GM19438 (cell line): Measurements from ENCODE around the gene WNT2.

ENCODE experiments used
- ATAC-seq: cut with Tn5 transposase; IDR thresholded peaks from one replicate; pipeline ENCODE4 v1.9.1; 2021; ENCODE audit warnings: low read depth; ENCODE audit not compliant: unreplicated experiment

Gene WNT2

DNA sequence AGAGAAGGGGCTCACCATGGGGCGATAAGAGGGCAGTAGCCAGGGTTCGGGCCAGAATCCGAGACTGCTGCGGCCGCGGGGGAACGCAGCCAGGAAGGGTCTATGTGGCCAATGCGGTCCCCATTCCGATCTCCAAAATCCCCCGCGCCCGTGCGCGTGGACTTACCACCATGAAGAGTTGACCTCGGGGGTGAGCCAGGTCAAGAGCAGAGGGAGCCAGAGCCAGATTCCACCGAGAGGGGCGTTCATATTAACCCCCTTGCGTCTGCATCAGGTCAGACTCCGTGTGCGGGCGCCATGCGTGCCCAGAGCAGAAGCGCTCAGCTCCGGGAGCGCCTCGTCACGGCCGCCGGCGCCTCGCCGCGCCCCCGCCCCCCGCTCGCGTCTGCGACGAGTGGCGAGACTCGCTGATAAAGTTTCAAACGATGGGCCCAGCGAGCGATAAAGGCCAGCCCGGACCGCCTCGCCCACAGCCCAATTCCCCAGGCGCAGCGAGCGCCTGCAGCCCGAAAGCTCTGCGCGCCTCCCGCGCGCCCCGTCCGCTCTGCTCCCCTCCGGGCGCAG, at the start of gene WNT2:
TSS of gene WNT2 (minus strand) at position 318 of the 564 bp plus-strand sequence. CDS start at position 249, 69 bp downstream.
- no peak for ATAC-seq

DNA sequence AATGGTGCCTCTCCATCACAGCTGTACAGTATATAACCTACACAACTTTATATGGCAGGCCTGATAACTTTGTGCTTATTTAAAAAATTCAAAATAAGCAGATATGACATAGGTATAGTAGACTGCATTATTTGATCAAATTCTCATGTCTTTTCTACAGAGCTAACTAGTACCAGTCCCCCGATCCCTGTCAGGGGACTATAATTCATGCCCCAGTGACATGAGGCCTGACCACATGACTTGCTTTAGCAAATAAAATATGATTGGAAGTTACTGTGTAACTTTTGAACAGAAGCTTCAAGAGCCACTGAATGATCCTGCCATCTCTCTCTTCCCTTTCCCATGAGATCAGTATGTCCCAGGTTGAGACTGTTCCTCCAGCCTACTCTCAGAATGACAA, 49.2 kb upstream of the WNT2 start:
- no peak for ATAC-seq

DNA sequence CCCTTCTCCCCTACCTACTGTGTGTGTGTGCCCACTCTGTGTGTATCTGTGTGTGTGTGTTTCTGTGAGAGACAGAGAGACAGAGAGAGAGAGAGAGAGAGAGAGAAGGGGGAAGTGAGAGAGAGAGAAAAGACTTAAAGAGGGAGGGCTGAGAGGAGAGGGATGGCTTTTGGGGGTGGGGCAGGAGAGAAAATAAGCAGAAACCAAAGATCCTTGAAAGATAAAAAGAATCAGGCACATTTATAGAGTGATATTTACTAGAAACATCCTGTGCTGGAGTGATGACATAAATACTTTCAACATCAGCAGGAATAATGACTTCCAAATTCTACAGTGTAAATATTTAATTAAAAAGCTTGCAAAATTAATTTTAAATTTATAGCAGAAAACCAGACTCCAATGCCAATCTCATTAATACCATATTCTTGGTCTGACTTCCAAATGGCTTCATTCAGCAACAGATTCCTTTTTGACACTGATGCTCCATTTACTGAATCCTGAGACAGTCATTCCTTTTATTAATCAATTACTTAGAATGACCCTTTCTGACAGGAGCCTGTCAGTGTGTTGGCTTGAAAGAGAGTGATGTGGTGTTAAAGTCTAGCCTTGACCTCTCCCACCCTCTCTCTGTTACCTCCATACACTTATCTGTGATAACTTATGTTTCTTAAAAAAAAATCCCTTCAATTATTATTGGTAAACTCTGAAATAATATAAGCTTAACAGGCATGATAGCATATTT, 41.7 kb upstream of the WNT2 start:
- no peak for ATAC-seq

DNA sequence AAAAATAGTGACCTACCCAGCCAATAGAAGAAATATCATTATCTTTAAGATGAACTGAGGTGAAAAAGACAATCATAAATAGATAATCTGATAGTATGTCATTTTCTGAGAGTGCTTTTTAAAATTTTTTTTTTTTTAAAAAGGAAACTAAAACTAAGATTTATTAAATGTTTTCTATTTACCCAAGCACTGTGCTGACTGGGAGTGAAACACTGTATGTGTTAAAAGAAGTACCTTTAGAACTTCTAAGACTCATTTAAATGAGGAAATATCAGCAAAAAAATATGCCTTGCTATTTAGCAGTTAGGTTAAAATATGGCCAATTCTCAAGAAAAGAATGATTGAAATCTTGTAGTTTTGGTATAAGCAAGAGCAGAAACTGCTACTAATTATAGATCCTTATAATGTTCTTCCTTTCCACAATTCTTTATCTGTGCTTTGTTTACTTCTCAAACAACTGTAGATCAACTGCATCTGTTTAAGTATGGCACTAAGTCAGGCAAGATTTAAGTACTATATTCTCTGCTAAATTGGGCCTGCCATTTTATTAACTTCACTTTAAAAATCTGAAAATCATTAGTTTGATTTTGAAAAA, 39.5 kb upstream of the WNT2 start:
- no peak for ATAC-seq

DNA sequence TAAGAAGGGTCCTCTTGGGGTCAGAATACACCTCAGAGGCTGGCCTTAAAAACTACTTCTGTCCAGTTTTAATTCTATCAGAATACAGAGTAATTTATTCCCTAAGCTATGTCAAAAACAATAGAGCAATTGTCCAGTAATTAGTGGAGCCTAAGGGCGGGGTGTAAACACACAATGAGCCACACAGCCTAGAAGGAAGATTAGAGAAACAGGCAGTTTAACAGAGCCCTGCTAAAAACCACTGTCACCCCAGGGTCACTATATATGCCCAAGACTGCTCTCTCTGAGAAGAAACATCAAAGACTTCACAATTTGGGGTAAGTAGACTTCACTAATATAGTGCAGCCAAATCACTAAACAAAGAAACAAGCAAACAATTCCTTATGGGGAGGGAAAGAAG, 27.2 kb upstream of the WNT2 start:
- no peak for ATAC-seq

DNA sequence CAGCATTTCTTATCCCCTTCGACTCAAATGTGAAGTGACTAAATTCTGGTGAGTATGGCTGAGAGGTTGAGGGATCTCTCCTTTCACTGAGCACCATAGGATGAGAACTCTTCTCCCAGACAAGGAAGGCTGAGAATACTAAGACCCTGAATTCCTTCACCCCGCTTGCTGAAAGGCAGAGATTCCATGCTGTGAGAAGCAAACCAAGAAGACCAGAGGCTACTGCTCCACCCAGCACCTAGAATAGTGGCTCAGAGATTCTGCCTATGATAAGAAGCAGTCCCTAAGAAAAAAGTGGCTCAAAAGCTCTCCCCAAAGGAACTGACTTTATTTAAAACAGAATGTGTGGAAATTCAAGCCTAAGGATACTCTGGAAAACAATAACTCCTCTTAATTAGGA, 26.7 kb upstream of the WNT2 start:
- no peak for ATAC-seq

DNA sequence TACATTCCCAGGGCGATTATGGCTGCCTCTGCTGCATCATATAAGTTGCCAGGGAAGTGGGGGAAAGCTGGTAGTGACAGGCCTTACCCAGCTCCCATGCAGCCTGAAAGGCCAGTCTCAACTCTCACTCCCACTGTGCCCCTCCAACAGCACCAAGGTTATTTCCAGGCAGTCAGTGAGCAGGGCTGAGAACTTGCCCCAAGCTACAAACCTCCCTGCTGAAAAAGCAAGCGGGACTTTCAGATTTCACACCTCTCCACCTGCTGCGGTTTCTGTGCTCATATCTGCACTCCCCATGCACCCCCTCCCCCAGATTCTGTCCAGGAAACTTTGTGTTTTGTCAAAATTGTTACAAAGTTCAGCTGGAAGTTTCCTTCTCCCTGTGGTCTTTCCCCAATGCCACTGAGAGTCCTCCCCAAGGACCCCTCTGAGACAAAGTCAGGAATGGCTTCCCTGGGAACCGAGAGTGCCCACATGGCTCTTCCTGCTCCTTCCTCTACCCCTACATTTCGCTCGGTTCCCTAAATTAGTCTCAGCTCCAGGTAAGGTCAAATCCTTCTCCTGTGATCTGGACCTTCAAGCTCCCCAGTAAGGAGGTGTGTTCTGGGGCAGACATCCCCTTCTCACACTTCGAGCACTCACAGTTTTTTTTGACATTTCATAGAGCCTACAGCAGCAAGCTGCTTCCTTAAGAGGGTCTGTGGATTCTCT, 25.3 kb upstream of the WNT2 start:
- peak; percentile 58 for ATAC-seq

DNA sequence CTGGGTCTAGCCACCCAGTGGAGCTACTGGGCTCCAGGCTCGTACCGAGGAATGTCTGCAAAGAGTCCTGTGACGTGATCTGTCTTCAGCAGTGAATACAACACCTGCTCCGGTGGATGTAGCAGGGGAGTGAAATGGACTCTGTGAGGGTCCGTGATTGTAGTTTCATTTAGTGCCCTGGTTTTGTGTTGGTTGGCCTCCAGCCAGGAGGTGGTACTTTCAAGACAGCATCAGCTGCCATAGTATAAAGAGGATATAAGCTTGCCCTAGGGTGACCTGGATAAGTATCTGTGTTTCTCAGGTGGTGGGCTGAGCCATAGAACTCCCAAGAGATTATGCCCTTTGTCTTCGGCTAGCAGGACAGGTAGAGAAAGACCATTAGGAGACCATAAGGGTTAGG, 24.6 kb upstream of the WNT2 start:
- ATAC-seq, result no peak

DNA sequence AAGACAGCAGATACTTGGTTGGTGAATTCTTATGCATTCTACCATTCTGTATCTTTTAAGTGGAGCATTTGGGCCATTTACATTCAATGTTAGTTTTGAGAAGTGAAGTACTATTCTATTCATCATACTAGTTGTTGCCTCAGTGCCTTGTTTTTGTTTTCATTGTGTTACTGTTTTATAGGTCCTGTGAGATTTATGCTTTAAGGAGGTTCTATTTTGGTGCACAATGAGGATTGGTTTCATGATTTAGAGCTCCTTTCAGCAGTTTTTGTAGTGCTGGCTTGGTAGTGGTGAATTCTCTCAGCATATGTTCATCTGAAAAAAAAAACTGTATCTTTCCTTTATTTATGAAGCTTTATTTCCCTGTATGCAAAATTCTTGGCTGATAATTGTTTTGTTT, 23.3 kb upstream of the WNT2 start:
- no peak for ATAC-seq

DNA sequence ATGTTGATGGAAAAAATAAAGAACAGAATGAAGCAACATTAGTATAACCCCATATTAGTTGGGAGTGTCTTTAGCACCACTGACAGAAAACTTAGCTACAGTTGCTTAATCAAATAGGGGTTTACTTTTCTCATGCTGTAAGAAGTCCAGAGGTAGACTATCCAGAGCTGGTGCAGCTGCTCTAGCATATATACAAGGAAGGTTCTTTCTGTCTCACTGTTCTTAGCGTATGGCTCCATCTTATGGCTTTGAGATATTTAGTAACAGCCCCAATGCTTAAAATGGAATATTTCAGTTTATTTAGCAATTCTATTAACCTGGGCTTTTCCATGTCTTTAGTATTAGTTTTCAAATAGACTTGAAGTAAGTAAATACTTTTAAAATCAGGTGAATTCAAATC, 15.2 kb upstream of the WNT2 start:
- ATAC-seq, result no peak

DNA sequence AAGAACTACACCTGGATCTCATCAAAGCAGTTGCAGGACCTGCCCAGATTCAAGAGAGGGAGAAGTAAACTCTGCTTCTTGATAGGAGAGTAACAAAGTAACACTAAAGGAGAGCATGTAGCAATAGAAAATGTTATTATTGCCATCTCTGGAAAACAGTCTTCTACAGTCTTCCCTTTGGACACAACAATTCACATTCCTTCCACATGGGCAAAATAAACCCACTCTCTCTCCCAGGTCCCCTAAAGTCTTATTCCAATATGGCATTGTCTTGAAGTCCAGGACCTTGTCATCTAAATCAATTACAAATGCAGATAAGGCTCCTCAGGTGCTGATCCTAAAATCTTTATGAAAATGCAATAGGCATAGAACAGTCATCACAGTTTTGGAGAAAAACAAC, 10.3 kb upstream of the WNT2 start:
- ATAC-seq, result no peak

DNA sequence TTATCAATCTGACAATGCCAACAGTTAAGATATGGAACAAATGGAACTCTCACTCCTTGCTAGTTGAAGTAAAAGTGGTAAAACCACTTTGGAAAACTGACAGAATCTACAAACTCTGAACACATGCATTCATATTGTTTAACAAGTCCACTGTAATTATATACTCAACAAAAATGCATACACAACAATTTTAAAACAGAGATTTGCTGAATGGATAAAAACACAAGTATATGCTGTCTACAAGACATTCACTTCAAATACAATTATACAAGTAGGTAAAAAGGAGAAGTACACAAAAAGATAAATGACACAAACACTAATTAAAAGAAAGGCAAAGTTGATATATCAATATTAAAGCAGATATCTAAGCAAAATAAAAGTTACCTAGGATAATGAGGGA, 9.2 kb upstream of the WNT2 start:
- no peak for ATAC-seq

DNA sequence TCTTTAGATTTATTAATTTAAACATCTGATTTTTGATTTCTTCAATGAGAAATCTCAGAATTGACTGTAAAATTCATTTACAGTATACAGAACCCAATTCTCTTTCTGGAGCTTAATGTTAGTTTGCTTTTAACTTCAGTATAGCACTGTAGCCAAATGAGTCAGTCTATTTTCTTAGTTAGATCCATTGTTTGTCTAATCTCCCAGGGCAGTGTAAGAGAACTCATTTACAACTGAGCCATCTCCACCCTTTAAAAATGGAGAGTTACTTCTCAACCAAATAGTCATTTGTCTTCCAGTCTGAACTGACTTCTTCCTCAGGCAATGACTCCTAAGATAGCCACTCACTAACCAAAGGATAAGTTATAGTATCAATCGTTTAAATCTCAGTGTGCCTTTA, 3.0 kb upstream of the WNT2 start:
- ATAC-seq, result no peak

DNA sequence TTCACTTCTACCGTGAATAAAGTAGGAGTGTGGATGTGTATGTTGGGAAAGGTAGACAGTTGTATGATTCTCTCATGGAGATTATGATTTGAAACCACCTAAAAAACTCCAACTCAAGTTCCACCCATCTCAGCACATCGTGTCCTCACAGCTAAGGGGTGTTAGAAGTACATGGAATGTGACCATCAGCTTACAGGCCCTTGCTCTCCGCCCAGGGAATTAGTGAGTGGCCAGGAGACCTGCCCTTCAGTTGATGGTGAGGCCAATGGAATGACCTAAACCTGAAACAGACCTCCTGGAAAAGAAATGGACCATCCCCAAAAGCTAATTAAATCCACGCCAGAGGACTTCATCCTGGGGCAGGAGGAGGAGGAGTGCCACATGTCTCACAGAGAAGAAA, 2.1 kb upstream of the WNT2 start:
- ATAC-seq, result no peak

DNA sequence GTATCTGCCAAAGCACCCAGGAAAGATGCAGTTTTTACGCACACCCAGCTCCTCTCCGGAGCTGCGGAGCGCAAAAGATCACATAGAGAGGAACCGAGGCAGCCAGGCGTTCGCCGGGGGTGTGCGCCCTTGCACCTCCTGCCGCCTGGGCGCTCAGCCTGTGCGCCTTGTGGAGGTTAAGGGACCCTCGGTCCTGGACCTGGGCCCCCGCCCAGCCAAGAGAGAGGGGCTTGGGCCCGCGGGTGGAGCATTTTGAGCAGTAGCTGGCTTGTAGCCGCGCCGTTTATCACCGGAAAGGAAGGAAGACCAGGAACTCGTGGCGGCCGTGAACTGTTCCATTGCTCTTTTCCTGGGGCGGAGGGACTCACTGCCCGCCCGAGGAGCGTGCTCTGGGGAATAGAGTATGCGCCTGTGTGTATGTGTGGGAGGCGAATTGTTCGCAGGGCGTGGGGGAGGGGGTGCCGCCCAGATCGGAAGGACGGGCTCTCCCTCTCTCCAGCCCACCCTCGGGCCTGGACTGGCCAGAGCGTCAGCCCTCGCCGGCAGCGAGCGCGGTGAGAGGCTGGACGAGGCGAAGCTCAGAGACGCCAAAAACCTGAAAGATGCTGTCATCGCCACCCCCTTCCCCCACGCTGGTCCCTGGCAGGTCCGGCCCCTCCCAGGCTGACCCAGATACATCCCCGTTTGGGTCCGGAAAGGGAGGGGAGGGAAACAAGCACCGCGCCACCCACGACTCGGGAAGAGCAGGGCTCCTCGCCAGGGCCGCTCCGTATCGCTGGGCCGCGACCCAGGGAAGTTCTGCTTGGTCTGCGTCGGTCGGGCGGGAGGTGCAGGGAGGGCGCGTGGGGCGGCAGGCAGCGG, 1.2 kb upstream of the WNT2 start:
- no peak for ATAC-seq

DNA sequence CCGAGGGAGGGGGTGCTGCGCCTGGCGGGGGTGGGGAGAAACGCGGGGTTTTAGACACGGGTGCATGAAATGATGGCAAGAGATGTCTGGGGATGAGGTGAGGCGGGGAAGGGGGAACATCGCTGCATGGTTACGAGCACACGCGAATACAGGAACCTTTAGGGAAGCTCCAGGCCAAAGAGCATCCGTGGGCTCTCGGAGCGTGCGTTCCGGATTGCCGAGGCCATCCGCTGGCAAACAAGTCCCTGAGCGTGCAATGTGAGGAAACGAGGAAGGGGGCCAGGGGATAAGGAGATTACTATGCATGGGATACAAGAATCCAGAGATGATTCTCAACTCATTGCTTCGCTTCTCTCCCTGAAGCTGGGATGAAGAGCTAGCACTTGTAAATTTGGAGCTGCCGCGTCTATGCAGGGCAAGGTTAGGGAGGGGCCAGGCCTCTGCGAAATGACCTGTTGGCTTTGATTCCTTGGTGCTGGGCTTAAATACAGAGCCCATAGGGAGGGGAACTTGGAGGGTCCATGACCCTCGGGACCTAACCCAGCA, 520 bp upstream of the WNT2 start:
- no peak for ATAC-seq

DNA sequence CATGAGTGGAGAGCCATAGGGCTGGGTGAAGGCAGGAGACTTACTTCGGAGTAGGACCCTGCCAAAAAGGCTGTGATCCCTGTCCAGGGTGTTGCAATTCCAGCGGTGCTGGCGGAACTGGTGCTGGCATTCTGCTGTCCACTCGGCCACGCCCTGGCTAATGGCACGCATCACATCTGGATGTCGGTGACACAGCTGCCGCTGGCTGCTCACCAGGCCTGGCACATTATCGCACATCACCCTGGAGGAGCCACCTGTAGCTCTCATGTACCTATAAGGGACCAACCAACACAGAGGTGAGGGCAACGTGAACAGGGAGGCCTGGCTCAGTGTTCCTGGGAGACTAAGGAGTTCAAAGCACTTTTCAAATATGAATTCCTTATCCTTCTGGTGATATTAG, 2.3 kb downstream of the WNT2 start:
- ATAC-seq, result no peak

DNA sequence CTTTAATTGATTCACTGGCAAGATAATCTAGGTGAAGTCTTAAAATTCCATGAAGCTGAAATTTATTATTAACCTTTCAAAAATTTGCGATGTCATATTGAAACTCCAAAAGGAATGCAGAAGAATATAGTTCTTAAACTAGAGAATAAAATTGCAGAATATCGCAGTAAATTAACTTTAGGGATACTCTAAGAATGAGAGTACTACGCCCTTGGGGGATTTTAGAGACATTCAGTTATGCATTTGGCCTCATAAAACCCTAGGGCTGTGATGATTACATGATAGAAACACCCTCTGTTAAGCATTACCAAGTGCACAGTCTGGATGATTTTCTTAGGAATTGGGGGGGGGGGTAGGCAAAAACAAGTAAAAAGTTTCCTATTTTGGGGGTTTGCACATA, 3.7 kb downstream of the WNT2 start:
- no peak for ATAC-seq

DNA sequence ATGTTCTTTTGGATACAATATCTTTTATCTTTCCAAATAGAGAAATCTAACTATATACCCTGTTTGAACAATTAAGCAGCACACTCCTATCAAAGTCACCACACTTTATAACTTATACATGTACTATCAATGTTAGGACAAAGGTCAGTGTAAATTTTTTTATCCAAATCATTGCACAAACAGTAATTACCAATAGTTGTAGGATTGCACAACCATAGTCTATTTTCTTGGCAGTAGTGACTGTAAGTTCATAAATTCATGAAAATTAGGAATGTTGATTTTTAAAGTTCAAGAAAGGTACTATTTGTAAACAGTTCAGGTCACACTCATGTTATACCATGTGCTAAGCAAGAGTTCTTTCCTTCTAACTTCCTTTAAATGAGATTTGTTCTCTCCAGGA, 9.3 kb downstream of the WNT2 start:
- ATAC-seq, result no peak
